Right lobe of liver (tissue), 6 donors: ENCODE data around the gene EFNA5. TPM values are rescaled to one million over a fixed set of nuclear protein-coding genes. Genes with fewer than 3 reads are reported as not detected.

ENCODE experiments used
- ATAC-seq, 4 donors: fragments of 200-7000 bp; cut with Tn5 transposase; one replicate each; pipeline ENCODE4 v1.9.1; 2020; ENCODE audit warnings: mild to moderate bottlenecking in 4 of 4, moderate library complexity in 4 of 4
- DNase-seq, 3 donors: peaks; one replicate each; pipeline ENCODE4 v3.0.0-alpha.2; 2020
- H3K27ac ChIP-seq, 3 donors: fragments of 200-600 bp; one replicate each; pipeline ENCODE4 v1.8.0; 2022
- H3K27me3 ChIP-seq, 2 donors: fragments of 200-600 bp; one replicate each; pipeline ENCODE4 v1.8.0; 2022
- H3K36me3 ChIP-seq, 4 donors: fragments of 200-600 bp; sonication (generic) in 1 of 4; one replicate each; pipeline versions ENCODE4 v1.5.1 to v1.8.0; 2017 to 2022; ENCODE audit warnings: control low read depth in 1 of 4
- H3K4me1 ChIP-seq, 4 donors: fragments of 200-600 bp; sonication (generic) in 1 of 4; one replicate each; pipeline versions ENCODE4 v1.5.1 to v1.8.0; 2017 to 2022; ENCODE audit warnings: control low read depth in 1 of 4
- H3K4me3 ChIP-seq, 3 donors: fragments of 200-600 bp; one replicate each; pipeline ENCODE4 v1.8.0; 2022
- H3K9me3 ChIP-seq, 4 donors: fragments of 200-600 bp; sonication (generic) in 1 of 4; one replicate each; pipeline versions ENCODE4 v1.5.1 to v1.8.0; 2017 to 2022; ENCODE audit warnings: control low read depth in 1 of 4
- POLR2A ChIP-seq: fragments of 450-650 bp; IDR thresholded peaks from one replicate; pipeline ENCODE4 v1.6.1; 2017; ENCODE audit warnings: antibody characterized with exemption, mild to moderate bottlenecking
- WGBS: methylation state at CpG from one replicate; pipeline ENCODE4 v1.1.6; 2018; ENCODE audit warnings: low coverage, low lambda C conversion rate; ENCODE audit not compliant: insufficient coverage; ENCODE audit errors: missing lambda C conversion rate; 5-methylcytosine and 5-hydroxymethylcytosine counted together
- intact Hi-C, 2 donors: fragments of 100-400 bp; cut with DNase I; formaldehyde crosslinking; loops; one replicate each; pipeline versions ENCODE4 v1.11.2 to v1.14.1; 2022
- total RNA-seq, 6 experiments: library from RNA; depleted of rRNA in 2 of 6; stranded (reverse); fragments of >200 nt in 2 of 6; fragmentation: NEBNext Ultra II Directional in 3 of 6; extraction: Animal tissue kit (Norgen Biotek cat#: 25700) in 3 of 6; gene quantifications; one replicate each; pipeline versions ENCODE4 v1.1.0 to v1.2.4, GENCODE V29; 2016 to 2023
- TF ChIP-seq, protein P1 (sequence below), 4 donors: fragments of 200-600 bp in 3 of 4; fragments of 450-650 bp in 1 of 4; IDR thresholded peaks; one replicate each; pipeline versions ENCODE4 v1.5.1 to v1.8.0; 2016 to 2022; ENCODE audit warnings: antibody characterized with exemption in 4 of 4, mild to moderate bottlenecking in 2 of 4
- donor health status: DM: no; HTN: yes; CAD: no.
- donor health status: DM: no; HTN: no; CAD: no.
- donor health status: DM: no; HTN: no; CAD: no.
- donor health status: DM: no; HTN: yes; CAD: no.
- donor health status: DM: no; HTN: yes; CAD: no.

EFNA5 gene
- total RNA-seq, 6 experiments from 2014 or later: 0.18 to 11.7 (median 1.4) TPM

DNA sequence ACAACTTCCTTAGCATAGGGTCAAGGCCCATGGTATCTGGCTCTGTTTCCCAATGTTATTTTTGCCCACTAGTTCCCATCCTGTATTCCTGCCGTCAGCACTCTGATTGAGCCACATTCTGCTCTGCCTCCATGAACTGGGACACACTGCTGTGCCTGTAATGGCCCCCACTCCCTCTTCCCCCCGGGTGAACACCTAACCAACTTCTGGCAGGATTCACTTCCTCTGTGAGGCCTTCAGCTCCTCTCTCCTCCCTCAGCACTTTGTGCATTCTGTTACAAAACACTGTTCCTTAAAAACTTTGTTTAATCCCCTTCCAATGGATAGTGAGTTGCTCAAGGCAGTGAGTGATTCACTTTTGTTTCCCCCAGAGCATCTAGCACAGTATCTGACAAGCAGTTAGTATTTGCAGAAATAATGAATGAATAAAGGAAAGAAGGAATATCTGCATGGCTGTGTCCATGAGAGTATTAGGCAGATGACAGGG, 183.6 kb downstream of the EFNA5 start:
- no peaks in the 10 kb centered on the region for H3K9me3 ChIP-seq
- intact Hi-C loops: no loop called here
- 22% methylated on average over 2 of the region's 2 CpGs for WGBS
- DNase-seq: no peak
- H3K4me1 ChIP-seq: no peaks in the 10 kb centered on the region
- TF ChIP-seq, protein P1, sequence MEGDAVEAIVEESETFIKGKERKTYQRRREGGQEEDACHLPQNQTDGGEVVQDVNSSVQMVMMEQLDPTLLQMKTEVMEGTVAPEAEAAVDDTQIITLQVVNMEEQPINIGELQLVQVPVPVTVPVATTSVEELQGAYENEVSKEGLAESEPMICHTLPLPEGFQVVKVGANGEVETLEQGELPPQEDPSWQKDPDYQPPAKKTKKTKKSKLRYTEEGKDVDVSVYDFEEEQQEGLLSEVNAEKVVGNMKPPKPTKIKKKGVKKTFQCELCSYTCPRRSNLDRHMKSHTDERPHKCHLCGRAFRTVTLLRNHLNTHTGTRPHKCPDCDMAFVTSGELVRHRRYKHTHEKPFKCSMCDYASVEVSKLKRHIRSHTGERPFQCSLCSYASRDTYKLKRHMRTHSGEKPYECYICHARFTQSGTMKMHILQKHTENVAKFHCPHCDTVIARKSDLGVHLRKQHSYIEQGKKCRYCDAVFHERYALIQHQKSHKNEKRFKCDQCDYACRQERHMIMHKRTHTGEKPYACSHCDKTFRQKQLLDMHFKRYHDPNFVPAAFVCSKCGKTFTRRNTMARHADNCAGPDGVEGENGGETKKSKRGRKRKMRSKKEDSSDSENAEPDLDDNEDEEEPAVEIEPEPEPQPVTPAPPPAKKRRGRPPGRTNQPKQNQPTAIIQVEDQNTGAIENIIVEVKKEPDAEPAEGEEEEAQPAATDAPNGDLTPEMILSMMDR (IDR thresholded peaks at IDR 0.05): no peak
- TF ChIP-seq POLR2A: no peak
- no peaks in the 10 kb centered on the region for H3K36me3 ChIP-seq
- no peaks in the 10 kb centered on the region for H3K27me3 ChIP-seq
- ATAC-seq: peak in 2 of 4 donors; percentile 30 to 39
- no peak overlapping the region for H3K4me3 ChIP-seq
- H3K27ac ChIP-seq: no peak overlapping the region

DNA sequence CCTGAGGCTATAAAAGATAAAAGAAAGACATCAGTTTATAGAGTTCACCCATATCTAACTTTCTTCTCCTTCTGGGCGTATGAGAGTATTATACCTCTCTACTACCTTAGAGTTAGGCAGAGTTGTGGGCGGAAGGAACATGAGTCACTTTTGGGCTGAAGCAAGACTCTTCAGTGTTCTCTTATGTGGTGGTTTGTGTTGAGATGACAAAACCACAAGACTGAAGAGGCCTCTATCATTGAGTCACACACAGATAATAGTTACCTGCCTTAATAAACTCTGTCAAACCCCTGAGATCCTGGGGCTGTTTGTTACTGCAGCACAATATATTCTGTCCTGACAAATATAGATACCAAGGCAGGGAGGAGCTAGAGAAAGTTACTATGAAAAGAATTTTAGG, 184.2 kb downstream of the EFNA5 start:
- peak; percentile 37 to 53 (median 50) for ATAC-seq
- H3K27ac ChIP-seq: no peak overlapping the region

DNA sequence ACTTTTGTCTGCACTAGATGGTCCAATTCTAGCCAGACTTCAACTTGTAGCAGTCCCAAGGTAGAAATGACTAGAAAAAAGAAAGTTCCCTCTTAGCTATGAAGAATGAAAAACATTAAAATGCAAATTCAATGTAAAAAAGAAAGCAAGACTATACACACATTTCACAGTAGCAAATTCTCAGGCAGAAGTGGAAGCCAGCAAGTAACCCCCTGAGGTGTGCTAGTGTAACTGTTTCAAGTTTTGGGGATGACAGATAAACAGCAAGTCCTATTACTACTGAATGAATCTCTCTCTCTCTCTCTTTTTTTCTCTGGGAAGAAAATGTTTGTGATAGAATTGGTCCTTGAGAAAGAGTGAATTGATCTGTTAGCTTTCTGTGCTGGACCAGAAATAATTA, 185.6 kb downstream of the EFNA5 start:
- TF ChIP-seq, protein P1 (IDR thresholded peaks at IDR 0.05): no peak
- no peak for TF ChIP-seq POLR2A
- intact Hi-C loops: no loop called here
- DNase-seq (no peak), ATAC-seq (no peak)
- Histone ChIP-seq H3K27ac (no peak overlapping the region), H3K4me1 (no peaks in the 10 kb centered on the region), H3K9me3 (no peaks in the 10 kb centered on the region), H3K27me3 (no peaks in the 10 kb centered on the region), H3K4me3 (no peak overlapping the region), H3K36me3 (no peaks in the 10 kb centered on the region)

More for the DNA sequence above, 184.2 kb downstream of the EFNA5 start:
- 73% methylated on average over 2 of the region's 2 CpGs for WGBS
- Histone ChIP-seq H3K4me1 (no peaks in the 10 kb centered on the region), H3K27me3 (no peaks in the 10 kb centered on the region), H3K36me3 (no peaks in the 10 kb centered on the region), H3K4me3 (no peak overlapping the region), H3K9me3 (no peaks in the 10 kb centered on the region)
- intact Hi-C loops: no loop called here
- TF ChIP-seq, protein P1 (IDR thresholded peaks at IDR 0.05): no peak
- TF ChIP-seq POLR2A: no peak
- no peak for DNase-seq

DNA sequence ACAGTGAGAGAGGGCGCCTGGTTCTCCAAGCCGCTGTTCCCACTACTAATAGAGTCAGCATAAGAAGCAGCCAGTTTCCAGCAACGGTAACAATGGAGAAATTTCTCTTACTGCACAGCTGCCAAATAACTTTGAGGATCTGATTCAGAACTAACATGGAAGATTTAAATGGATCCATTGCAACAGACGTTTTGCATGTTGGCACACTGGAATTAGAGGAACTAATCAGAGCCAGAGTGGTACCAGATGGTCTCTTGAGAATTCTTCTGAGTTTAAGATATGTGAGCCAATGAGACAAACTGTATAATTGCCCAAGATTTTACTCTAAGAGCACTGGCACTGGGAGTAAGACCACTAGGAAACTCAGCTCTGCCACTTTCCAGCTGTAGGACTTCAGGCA, 186.5 kb downstream of the EFNA5 start:
- ATAC-seq (no peak), DNase-seq (no peak)
- intact Hi-C loops: no loop called here

More for the DNA sequence above, 186.5 kb downstream of the EFNA5 start:
- Histone ChIP-seq H3K36me3 (no peaks in the 10 kb centered on the region), H3K4me3 (no peak overlapping the region), H3K9me3 (no peaks in the 10 kb centered on the region), H3K4me1 (no peaks in the 10 kb centered on the region), H3K27me3 (no peaks in the 10 kb centered on the region), H3K27ac (no peak overlapping the region)
- 62% methylated on average over 3 of the region's 4 CpGs for WGBS
- TF ChIP-seq POLR2A: no peak
- TF ChIP-seq, protein P1 (IDR thresholded peaks at IDR 0.05): no peak
